Measurements from ENCODE around the gene PTGER3. TPM values are rescaled to one million over a fixed set of nuclear protein-coding genes. Genes with fewer than 3 reads are reported as not detected.
A peak's percentile ranks its signal among the peaks of the same experiment; 100 is the strongest.

The PTGER3 gene
- total RNA-seq = 0.32 TPM
- polyA plus RNA-seq = not detected

GRCh38 chr1:71047635-71048607 is at the start of gene PTGER3:
PTGER3 (minus strand) TSS chr1:71047816; CDS start chr1:71047577, 239 bp downstream.
- peaks cover 29% of the 10 kb centered on the region for H3K27me3 ChIP-seq (ENCODE audit: control insufficient read depth, insufficient read depth, low read length)
- H3K27ac ChIP-seq (ENCODE audit: insufficient read depth, low read length, poor library complexity, severe bottlenecking) = no peak within 1 kb of the TSS
- H3K36me3 Mint-ChIP-seq = no peaks in the 10 kb centered on the region

GRCh38 chr1:71094913-71095312 is 47.3 kb upstream of the PTGER3 start:
- no peak overlapping the region for H3K27ac Mint-ChIP-seq
- Histone ChIP-seq H3K4me1 (ENCODE audit: control insufficient read depth, insufficient read depth, low read length, poor library complexity, severe bottlenecking) (no peaks in the 10 kb centered on the region), H3K9me3 (ENCODE audit: control insufficient read depth in 2 of 2, low read length in 2 of 2) (no peaks in the 10 kb centered on the region), H3K27ac (ENCODE audit: insufficient read depth, low read length, poor library complexity, severe bottlenecking) (no peak overlapping the region), H3K27me3 (ENCODE audit: control insufficient read depth, insufficient read depth, low read length) (peaks cover 3% of the 10 kb centered on the region), H3K4me3 (ENCODE audit: low read depth, low read length) (no peak overlapping the region), H3K36me3 (ENCODE audit: control insufficient read depth, insufficient read depth, low read length) (no peaks in the 10 kb centered on the region)
- DNase-seq (no peak), ATAC-seq (ENCODE audit: low read depth in 2 of 2) (no peak)
- no peaks in the 10 kb centered on the region for H3K36me3 Mint-ChIP-seq
- H3K27me3 Mint-ChIP-seq = peaks cover 25% of the 10 kb centered on the region
- no peak overlapping the region for H3K4me3 Mint-ChIP-seq
- H3K4me1 Mint-ChIP-seq = no peaks in the 10 kb centered on the region
- no peaks in the 10 kb centered on the region for H3K9me3 Mint-ChIP-seq

More at GRCh38 chr1:71047635-71048607, at the start of gene PTGER3:
- DNase-seq (peak in 2 of 3 donors; percentile 17 to 36), ATAC-seq (ENCODE audit: low read depth in 2 of 2) (peak; percentile 17 to 38)
- H3K36me3 ChIP-seq (ENCODE audit: control insufficient read depth, insufficient read depth, low read length) = no peaks in the 10 kb centered on the region
- H3K4me1 ChIP-seq (ENCODE audit: control insufficient read depth, insufficient read depth, low read length, poor library complexity, severe bottlenecking) = peaks cover 18% of the 10 kb centered on the region
- H3K27me3 Mint-ChIP-seq = peaks cover 53% of the 10 kb centered on the region
- H3K9me3 ChIP-seq (ENCODE audit: control insufficient read depth in 2 of 2, low read length in 2 of 2) = no peaks in the 10 kb centered on the region
- peak within 1 kb of the TSS; percentile 68 to 87 (median 78) for H3K4me3 Mint-ChIP-seq
- H3K27ac Mint-ChIP-seq = no peak within 1 kb of the TSS
- peaks cover 0 to 24% (median 12%) of the 10 kb centered on the region in 4 donors for H3K4me1 Mint-ChIP-seq
- H3K4me3 ChIP-seq (ENCODE audit: low read depth, low read length) = peak within 1 kb of the TSS; percentile 38
- peaks cover 0 to 4% (median 0%) of the 10 kb centered on the region in 7 donors for H3K9me3 Mint-ChIP-seq

- no peak overlapping the region for H3K4me3 Mint-ChIP-seq
- Histone ChIP-seq H3K9me3 (ENCODE audit: control insufficient read depth in 2 of 2, low read length in 2 of 2) (no peaks in the 10 kb centered on the region), H3K36me3 (ENCODE audit: control insufficient read depth, insufficient read depth, low read length) (no peaks in the 10 kb centered on the region), H3K4me3 (ENCODE audit: low read depth, low read length) (no peak overlapping the region), H3K27me3 (ENCODE audit: control insufficient read depth, insufficient read depth, low read length) (peaks cover 3% of the 10 kb centered on the region), H3K4me1 (ENCODE audit: control insufficient read depth, insufficient read depth, low read length, poor library complexity, severe bottlenecking) (no peaks in the 10 kb centered on the region), H3K27ac (ENCODE audit: insufficient read depth, low read length, poor library complexity, severe bottlenecking) (no peak overlapping the region)
- H3K36me3 Mint-ChIP-seq = no peaks in the 10 kb centered on the region
- H3K4me1 Mint-ChIP-seq = no peaks in the 10 kb centered on the region
- no peak for ATAC-seq (ENCODE audit: low read depth in 2 of 2)
- no peak for DNase-seq
- H3K9me3 Mint-ChIP-seq = no peaks in the 10 kb centered on the region
- H3K27me3 Mint-ChIP-seq = peaks cover 28% of the 10 kb centered on the region
- no peak overlapping the region for H3K27ac Mint-ChIP-seq
These were observed 46.3 kb upstream of the PTGER3 start for GRCh38 chr1:71093938-71094337.

GRCh38 chr1:71089536-71090270 is 42.1 kb upstream of the PTGER3 start:
- peaks cover 0 to 1% (median 0%) of the 10 kb centered on the region in 7 donors for H3K9me3 Mint-ChIP-seq

GRCh38 chr1:71088645-71089287 is 41.1 kb upstream of the PTGER3 start:
- peaks cover 40% of the 10 kb centered on the region for H3K27me3 Mint-ChIP-seq
- no peak overlapping the region for H3K4me3 Mint-ChIP-seq
- no peaks in the 10 kb centered on the region for H3K4me1 ChIP-seq (ENCODE audit: control insufficient read depth, insufficient read depth, low read length, poor library complexity, severe bottlenecking)
- peaks cover 14% of the 10 kb centered on the region for H3K27me3 ChIP-seq (ENCODE audit: control insufficient read depth, insufficient read depth, low read length)
- H3K27ac ChIP-seq (ENCODE audit: insufficient read depth, low read length, poor library complexity, severe bottlenecking) = no peak overlapping the region
- no peak for ATAC-seq (ENCODE audit: low read depth in 2 of 2)
- H3K4me1 Mint-ChIP-seq = no peaks in the 10 kb centered on the region
- no peak for DNase-seq
- H3K36me3 Mint-ChIP-seq = no peaks in the 10 kb centered on the region
- H3K36me3 ChIP-seq (ENCODE audit: control insufficient read depth, insufficient read depth, low read length) = no peaks in the 10 kb centered on the region
- H3K27ac Mint-ChIP-seq = no peak overlapping the region
- H3K9me3 Mint-ChIP-seq = peaks cover 0 to 1% (median 0%) of the 10 kb centered on the region in 7 donors
- no peaks in the 10 kb centered on the region for H3K9me3 ChIP-seq (ENCODE audit: control insufficient read depth in 2 of 2, low read length in 2 of 2)
- H3K4me3 ChIP-seq (ENCODE audit: low read depth, low read length) = no peak overlapping the region

More at GRCh38 chr1:71089536-71090270, 42.1 kb upstream of the PTGER3 start:
- Mint-ChIP-seq H3K27ac (no peak overlapping the region), H3K27me3 (peaks cover 37% of the 10 kb centered on the region), H3K4me3 (no peak overlapping the region), H3K4me1 (no peaks in the 10 kb centered on the region), H3K36me3 (no peaks in the 10 kb centered on the region)
- H3K4me1 ChIP-seq (ENCODE audit: control insufficient read depth, insufficient read depth, low read length, poor library complexity, severe bottlenecking) = no peaks in the 10 kb centered on the region
- H3K4me3 ChIP-seq (ENCODE audit: low read depth, low read length) = no peak overlapping the region
- H3K27ac ChIP-seq (ENCODE audit: insufficient read depth, low read length, poor library complexity, severe bottlenecking) = no peak overlapping the region
- no peaks in the 10 kb centered on the region for H3K9me3 ChIP-seq (ENCODE audit: control insufficient read depth in 2 of 2, low read length in 2 of 2)
- no peaks in the 10 kb centered on the region for H3K36me3 ChIP-seq (ENCODE audit: control insufficient read depth, insufficient read depth, low read length)
- DNase-seq = no peak
- ATAC-seq (ENCODE audit: low read depth in 2 of 2) = no peak
- H3K27me3 ChIP-seq (ENCODE audit: control insufficient read depth, insufficient read depth, low read length) = peaks cover 5% of the 10 kb centered on the region

GRCh38 chr1:71087713-71088112 is 40.1 kb upstream of the PTGER3 start:
- Mint-ChIP-seq H3K27me3 (peaks cover 49% of the 10 kb centered on the region), H3K9me3 (peaks cover 0 to 1% (median 0%) of the 10 kb centered on the region in 7 donors)

GRCh38 chr1:71087060-71087459 is 39.4 kb upstream of the PTGER3 start:
- Histone ChIP-seq H3K4me3 (ENCODE audit: low read depth, low read length) (no peak overlapping the region), H3K27ac (ENCODE audit: insufficient read depth, low read length, poor library complexity, severe bottlenecking) (no peak overlapping the region), H3K36me3 (ENCODE audit: control insufficient read depth, insufficient read depth, low read length) (no peaks in the 10 kb centered on the region), H3K4me1 (ENCODE audit: control insufficient read depth, insufficient read depth, low read length, poor library complexity, severe bottlenecking) (no peaks in the 10 kb centered on the region), H3K9me3 (ENCODE audit: control insufficient read depth in 2 of 2, low read length in 2 of 2) (no peaks in the 10 kb centered on the region), H3K27me3 (ENCODE audit: control insufficient read depth, insufficient read depth, low read length) (peaks cover 15% of the 10 kb centered on the region)
- peak overlapping the region in 1 of 3 donors; percentile 17 for H3K27ac Mint-ChIP-seq
- no peaks in the 10 kb centered on the region for H3K36me3 Mint-ChIP-seq
- H3K9me3 Mint-ChIP-seq = peaks cover 0 to 2% (median under 1%) of the 10 kb centered on the region in 7 donors
- H3K27me3 Mint-ChIP-seq = peaks cover 52% of the 10 kb centered on the region
- ATAC-seq (ENCODE audit: low read depth in 2 of 2) (no peak), DNase-seq (no peak)
- H3K4me3 Mint-ChIP-seq = no peak overlapping the region
- H3K4me1 Mint-ChIP-seq = peaks cover 0 to 2% (median 0%) of the 10 kb centered on the region in 4 donors

More at GRCh38 chr1:71087713-71088112, 40.1 kb upstream of the PTGER3 start:
- H3K36me3 ChIP-seq (ENCODE audit: control insufficient read depth, insufficient read depth, low read length) = no peaks in the 10 kb centered on the region
- H3K9me3 ChIP-seq (ENCODE audit: control insufficient read depth in 2 of 2, low read length in 2 of 2) = no peaks in the 10 kb centered on the region
- Mint-ChIP-seq H3K4me1 (no peaks in the 10 kb centered on the region), H3K27ac (no peak overlapping the region), H3K4me3 (no peak overlapping the region), H3K36me3 (no peaks in the 10 kb centered on the region)
- H3K4me1 ChIP-seq (ENCODE audit: control insufficient read depth, insufficient read depth, low read length, poor library complexity, severe bottlenecking) = no peaks in the 10 kb centered on the region
- H3K27ac ChIP-seq (ENCODE audit: insufficient read depth, low read length, poor library complexity, severe bottlenecking) = no peak overlapping the region
- peaks cover 15% of the 10 kb centered on the region for H3K27me3 ChIP-seq (ENCODE audit: control insufficient read depth, insufficient read depth, low read length)
- ATAC-seq (ENCODE audit: low read depth in 2 of 2) = no peak
- DNase-seq = no peak
- H3K4me3 ChIP-seq (ENCODE audit: low read depth, low read length) = no peak overlapping the region
